Activated naive CD8-positive, alpha-beta T cell treated with anti-CD3 and anti-CD28 coated beads, Interleukin-2, amount 50 U/mL, for 16 hours (primary cell): ENCODE results near the gene G2E3.
"Not testable (repeated sequence)": the region's sequence is repeated elsewhere in the genome, so short reads cannot be mapped to it uniquely, and the experiment has no call there.

ENCODE experiments used
- DNase-seq: peaks from one replicate; pipeline ENCODE4 v3.0.0-alpha.2; 2020; ENCODE audit warnings: low read depth, low spot score

G2E3 gene

DNA sequence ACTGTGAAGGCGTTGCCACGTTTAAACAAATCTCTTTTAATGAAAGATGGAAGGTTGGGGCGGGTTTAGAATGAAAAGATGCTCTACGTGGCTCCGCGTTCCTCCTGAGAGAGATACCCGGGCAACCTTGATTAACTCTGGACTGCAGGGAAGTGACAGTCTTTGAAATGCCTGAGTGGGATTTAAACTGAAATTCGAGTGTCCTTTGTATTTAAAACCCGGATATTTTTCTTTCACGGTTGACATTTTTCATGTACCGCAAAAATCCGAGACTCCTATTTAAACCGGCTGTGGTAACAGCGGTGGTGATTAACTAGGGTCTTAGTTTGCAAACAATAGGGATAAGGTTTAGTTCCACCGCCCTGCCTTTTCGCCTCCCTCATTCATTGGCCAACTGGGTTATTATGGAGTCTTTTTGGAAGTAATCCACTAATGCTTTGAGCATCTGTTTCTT, 707 bp downstream of the G2E3 start:
- DNase-seq = no peak

DNA sequence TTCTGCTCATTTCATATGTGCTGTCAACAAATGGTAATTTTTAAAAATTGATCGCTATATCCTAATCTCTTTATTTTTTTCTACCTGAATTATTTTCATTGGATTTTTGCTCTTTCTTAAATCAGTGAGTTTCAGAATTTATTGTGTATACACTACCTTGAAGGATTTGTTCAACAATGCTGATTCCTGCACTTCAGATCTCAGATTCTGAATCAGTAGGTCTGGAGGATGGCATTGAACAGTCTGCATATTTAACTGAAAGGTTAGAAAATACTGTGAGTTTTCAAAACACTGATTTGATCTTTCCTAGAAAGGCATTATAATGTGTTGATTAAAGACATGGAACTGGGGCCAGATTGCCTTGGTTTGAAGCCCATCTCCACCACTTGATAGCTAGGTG, 1.6 kb downstream of the G2E3 start:
- no peak for DNase-seq

DNA sequence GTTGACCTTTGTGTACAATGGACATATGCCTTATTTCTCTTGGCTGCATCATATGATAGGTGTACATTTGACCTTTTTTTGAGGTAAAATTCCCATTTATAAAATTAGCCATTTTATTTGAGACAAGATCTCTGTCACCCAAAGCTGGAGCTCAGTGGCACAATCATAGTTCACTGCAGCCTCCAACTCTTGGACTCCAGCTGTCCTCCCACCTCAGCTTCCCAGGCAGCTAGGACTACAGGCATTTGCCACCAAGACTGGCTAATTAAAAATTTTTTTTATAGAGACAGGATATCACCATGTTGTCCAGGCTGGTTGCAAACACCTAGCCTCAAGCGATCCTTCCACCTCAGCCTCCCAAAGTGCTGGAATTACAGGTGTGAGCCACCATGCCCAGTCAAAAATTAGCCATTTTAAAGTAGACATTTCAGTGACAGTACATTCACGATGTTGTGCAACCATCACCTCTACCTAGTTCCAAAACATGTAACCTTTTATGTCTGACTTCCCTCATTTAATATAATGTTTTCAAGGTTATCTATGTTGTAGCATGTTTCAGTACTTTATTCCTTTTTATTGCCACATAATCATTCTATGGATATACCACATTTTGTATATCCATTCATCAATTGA, 5.4 kb downstream of the G2E3 start:
- DNase-seq = no peak

DNA sequence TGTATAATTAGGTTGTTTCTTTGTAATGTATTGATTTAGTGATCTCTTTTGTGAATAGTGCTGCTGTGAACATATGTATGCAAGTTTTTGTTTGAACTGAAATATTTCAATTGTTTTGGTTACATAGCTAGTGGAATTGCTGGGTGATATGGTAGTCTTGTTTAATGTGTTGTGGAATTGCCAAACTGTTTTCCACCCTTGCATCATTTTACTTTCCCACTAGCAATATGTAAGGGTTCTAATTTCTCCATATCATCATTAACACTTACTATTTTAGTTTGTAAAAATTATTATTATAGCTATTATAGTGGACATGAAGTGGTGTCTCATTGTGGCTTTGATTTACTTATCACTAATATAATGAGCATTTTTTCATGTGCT, 5.9 kb downstream of the G2E3 start:
- no peak for DNase-seq

DNA sequence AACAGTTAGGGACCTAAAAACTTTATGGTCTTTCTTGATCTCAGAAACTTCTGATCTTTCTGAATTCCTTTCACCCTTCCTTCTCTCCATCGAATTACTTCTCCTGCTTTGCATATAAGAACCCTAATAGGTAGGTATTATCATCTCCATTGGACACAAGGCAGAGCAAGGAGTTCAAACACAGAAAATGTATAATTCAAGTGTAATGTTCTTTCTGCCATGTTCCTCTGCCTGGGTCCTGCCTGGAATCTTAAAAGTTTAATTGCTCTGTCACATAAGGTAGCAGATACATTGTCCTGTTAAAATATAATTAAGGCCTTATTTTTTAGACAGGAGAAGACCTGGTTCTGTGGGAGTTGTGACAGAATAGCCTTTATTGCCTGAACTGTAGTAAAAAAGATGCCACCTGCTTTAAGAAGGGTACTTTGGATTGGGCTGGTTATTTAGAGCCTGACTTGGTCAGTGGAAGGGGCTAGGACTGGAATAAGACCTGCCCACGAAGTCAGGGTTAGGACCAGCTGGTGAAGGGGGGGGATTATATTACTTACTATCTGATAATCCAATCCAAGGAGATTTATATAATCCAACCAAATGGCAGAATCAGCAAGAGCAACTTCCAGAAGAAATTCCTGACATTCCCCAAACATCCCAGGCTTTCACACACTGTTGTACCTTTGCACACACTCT, 10.4 kb downstream of the G2E3 start:
- no peak for DNase-seq

DNA sequence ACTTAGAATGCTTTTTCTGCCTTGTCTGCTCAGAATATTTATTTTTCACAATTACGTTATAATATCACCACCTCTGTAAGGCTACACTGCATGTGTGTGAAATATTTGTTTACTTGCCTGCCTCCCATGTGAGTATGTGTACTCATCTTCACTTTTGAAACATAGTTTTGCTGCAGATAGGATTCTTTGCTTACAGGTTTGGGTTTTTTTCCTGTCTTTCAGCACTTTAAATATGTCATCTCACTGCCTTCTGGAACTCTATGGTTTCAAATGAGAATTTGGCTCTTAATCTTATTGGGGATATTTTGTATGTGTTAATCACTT, 10.9 kb downstream of the G2E3 start:
- no peak for DNase-seq

DNA sequence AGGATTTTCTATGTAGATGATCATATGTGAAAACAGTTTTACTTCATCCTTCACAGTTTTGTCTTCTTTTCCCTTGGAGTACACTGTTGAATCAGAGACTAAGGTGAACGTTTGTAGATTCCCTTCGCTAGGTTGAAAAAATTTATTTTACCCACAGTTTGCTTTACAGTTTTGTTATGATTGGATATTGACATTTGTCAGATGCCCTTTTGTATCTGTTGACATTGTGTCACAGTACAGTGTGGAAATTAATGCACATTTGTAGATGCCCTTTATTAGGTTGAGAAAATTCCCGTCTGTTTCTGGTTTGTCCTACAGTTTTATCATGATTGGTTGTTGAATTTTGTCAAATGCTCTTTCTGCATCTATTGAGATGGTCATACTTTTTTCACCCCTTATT, 13.3 kb downstream of the G2E3 start:
- no peak for DNase-seq

DNA sequence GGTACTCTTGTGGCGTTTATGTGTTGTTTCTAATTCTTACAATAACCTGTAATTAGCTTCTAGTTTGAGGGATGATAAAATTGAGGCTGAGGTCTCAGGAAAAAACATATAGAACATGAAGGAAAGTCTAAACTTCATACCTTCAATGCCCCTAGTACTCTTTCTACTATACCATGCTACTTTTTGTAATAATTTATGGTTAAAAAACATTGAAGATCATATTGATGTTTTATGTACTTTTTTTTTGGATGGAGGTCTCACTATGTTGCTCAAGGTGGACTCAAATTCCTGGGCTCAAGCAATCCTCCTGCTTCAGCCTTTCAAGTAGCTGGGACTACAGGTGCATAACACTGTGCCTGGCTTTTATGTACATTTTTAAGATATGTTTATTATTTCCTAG, 13.8 kb downstream of the G2E3 start:
- no peak for DNase-seq

DNA sequence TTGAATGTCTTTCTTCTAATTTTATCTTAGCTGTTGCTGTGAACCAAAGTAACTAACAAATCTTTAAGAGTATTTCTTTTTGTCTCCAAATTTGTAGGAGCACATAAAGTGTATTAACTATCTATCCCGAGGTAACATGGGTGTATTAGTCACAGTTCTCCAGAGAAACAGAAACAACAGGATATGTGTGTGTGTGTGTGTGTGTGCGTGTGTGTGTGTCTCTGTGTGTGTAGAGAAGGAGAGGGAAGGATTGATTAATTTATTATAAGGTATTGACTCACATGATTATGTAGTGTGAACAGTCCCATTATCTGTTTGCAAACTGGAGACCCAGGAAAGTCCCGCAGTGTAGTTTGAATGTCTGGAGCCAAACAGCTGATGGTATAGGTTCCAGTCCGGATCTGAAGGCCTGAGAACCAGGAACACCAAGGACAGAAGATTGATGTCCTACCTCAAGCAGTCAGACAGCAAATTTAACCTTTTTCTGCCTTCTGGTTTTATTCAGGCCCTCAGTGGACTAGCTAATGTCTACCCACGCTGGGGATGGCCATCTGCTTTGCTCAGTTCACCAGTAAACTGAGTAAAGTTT, 14.4 kb downstream of the G2E3 start:
- DNase-seq = no peak

DNA sequence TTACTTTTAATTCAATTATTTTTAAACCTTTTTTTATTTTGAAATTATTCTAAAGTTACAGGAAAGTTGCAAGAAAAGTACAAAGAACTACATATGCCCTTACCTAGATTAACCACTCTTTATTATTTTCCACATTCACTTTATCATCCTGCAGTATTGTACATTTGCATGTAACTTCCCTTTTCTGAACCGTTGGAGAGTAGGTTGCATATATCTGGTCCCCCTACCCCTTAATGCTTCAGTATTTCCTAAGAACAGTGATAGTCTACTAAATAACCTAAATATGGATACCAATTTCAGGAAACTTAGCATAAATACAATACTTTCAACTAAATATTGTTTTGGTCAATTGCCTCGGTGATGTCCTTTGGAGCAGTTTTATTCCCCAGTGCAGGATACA, 15.0 kb downstream of the G2E3 start:
- no peak for DNase-seq

DNA sequence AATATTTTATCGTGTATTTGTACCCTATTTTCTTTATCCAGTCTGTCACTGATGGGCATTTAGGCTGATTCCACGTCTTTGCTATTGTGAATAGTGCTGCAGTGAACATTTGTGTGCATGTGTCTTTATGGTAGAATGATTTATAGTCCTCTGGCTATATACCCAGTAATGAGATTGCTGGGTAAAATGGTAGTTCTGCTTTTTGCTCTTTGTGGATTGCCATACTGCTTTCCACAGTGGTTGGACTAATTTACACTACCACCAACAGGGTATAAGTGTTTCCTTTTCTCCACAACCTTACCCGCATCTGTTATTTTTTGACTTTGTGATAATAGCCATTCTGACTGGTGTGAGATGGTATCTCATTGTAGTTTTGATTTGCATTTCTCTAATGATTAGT, 15.8 kb downstream of the G2E3 start:
- not testable (repeated sequence) for DNase-seq

DNA sequence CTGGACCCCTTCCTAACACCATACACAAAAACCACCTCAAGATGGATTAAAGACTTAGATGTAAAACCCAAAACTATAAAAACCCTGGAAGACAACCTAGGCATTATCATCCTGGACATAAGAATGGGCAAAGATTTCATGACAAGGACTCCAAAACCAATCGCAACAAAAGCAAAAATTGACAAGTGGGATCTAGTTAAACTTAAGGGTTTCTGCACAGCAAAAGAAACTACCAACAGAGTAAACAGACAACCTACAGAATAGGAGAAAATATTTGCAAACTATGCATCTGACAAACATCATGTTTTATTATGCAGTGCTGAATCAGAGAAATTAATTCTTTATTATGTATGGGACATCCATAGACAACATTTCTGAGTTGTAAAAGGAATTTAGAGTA, 17.4 kb downstream of the G2E3 start:
- DNase-seq = not testable (repeated sequence)

DNA sequence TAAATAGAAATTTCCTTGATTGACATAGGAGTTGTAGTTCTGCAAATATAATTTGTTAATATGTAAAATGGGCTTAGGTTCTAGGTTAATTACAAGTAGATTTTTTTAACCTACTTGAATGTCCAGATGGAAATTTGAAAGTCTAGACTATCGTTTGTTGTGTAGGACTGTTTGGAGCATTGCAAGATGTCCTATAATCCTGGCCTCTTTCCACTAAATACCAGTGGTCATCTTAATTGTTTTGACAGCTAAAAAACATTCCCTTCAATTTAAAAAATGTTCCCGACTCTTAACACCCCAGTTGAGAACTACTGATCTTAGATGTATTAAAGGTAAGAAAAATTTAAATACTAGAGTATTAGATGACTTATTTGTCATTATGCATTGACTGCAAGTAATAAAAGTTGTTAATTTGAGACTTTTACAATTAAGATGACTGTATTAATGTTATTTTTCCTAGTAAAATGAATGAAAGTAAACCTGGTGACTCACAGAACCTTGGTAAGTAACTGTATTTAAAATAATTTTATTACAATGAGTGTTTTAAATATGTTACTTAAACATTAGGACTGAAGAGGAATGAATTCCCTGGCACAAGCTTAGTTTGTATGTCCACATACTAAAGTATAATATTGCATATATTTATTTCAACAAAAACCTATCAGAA, 21.8 kb downstream of the G2E3 start:
- no peak for DNase-seq

DNA sequence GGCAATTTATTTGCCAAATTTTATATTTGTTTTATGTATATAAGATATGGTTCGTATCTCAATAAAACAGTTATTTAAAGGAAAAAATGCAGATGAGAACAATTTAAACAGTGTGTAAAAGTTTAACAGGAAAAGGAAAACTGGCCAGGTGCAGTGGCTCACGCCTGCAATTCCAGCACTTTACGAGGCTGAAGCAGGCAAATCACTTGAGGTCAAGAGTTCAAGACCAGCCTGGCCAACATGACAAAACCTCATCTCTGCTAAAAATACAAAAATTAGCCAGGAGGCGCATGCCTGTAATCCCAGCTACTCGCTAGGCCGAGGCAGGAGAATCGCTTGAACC, 22.3 kb downstream of the G2E3 start:
- no peak for DNase-seq

DNA sequence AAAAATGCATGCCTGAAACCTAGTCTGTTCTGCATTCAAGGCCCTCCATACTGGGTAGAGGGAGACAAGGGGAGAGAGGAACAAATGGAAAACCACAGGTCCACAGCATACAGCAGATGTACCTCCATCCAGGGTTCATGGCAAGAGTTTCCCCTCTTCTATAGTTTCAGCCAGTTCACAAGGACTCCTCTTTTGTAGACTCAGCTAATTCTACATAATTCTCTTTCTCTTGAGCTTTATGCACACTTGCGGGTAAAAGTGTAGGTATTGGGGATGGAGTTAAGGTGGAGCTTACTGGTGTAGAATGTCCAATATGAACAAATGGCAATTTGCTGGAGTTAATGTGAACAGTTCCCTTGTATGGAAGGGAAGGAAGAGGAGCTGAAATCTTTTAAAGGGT, 23.4 kb downstream of the G2E3 start:
- no peak for DNase-seq

DNA sequence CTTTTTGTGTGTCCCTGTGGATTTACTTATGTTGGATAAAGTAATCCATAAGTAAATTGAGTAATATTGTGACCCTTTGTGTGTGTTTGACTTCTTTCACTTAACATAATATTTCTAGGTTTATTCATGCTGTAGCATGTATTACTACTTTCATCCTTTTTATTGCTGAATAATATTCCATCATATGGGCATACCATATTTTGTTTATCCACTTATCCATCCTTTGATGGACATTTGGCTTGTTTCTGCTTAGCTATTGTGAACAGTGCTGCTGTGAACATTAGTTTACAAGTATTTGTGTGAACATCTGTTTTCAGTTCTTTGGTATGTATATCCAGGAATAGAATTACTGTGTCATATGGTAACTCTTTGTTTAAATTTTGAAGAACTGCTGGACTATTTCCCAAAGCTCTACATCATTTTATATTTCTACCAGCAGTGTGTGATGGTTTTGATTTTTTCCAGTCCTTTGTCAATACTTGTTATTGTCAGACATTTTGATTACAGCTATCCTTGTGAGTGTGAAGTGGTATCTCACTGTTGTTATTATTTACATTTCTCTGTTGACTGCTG, 25.2 kb downstream of the G2E3 start:
- no peak for DNase-seq

DNA sequence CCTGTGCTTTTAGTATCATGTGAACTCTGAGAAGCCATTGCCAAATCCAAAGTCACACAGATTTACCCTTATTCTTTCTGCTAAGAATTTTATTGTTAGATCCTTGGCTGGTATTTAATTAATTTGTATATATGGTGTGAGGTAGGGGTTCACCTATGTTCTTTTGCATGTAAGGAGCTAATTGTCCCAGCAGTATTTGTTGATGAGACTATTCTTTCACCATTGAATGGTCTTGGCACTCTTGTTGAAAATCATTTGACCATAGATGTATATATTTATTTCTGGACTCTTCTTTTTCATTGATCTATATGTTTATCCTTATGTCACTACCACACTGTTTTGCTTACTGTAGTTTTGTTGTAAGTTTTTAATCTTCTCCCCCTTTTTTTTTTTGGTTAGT, 26.2 kb downstream of the G2E3 start:
- no peak for DNase-seq

DNA sequence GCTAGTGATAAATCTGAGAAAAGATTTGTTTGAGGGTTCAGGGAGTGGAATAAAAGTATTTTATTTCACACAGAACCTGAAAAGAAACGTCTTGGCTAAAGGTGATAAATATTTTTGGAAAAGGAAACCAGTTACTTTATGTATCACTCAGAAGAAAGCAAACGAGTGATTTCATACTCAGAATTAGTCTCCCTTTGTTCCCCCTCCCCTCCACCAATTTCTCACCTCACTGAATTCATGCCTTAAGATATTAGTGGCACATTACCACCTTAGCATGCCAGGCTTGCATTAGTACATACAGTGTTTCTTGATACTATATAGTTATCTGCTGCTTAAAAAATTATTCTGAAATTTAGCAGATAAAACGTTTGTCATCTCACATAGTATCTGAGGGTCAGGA, 28.2 kb downstream of the G2E3 start:
- DNase-seq = no peak

DNA sequence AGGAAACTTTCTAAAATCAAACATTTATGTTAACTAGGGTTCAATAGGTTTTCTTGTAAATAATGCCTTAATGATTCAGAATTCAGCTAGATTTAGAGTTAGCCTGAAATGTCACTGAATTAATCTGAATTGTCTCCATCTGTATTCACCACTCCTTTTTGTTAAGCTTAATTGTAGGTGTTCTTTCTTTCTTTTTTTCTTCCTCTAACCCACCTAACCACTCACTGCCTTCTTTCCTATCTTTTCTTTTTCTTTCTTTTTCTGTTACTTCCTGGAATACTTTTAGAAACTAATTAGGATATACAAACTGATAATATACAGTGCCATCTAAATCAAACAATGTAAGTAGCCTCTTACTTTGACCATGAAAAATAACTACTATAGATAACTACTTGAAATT, 29.9 kb downstream of the G2E3 start:
- DNase-seq = no peak

DNA sequence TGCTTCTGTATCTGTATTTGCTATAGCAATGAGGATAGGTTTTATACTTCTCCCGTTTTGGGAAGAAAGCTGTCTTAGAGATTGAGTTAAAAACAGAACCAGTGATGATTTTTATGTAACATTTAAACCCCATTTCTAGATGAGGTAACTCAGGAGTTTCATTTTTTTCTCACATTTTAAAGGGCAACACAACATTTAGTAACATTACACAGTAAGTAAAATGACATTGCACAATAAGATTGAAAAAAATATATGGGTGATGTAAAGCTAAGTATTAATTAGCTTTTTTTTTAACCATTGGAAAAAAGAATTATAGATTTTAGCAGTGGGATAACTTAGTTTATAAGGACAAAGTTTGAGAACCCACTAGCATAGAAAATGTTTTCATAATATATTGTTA, 38.0 kb downstream of the G2E3 start:
- DNase-seq = no peak

DNA sequence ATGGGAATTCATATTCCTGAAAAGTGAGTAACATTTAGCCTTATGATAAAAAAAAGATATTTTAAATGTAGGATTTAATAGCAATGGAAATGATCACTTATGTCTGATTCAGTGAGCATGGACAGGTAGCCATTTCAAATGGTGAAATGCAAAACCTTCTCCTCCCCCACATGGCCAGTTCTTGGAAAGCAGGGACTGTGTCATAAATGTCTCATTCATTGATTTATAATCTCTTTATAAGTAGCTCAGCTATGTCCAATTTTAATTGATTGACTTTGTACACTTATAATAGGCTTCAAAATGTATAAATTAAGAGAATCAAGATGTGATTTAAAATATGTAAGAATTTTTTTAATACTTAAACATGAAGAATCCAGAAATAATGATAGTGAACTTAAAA, 38.5 kb downstream of the G2E3 start:
- no peak for DNase-seq
